Islet precursor cell (in vitro differentiated cells): ENCODE results near the gene PITPNC1.
A peak's percentile ranks its signal among the peaks of the same experiment; 100 is the strongest.
"Not testable (repeated sequence)": the region's sequence is repeated elsewhere in the genome, so short reads cannot be mapped to it uniquely, and the experiment has no call there.

Source experiments
- DNase-seq: peaks from one replicate; pipeline ENCODE4 v3.0.0-alpha.2; 2018

PITPNC1 gene

DNA sequence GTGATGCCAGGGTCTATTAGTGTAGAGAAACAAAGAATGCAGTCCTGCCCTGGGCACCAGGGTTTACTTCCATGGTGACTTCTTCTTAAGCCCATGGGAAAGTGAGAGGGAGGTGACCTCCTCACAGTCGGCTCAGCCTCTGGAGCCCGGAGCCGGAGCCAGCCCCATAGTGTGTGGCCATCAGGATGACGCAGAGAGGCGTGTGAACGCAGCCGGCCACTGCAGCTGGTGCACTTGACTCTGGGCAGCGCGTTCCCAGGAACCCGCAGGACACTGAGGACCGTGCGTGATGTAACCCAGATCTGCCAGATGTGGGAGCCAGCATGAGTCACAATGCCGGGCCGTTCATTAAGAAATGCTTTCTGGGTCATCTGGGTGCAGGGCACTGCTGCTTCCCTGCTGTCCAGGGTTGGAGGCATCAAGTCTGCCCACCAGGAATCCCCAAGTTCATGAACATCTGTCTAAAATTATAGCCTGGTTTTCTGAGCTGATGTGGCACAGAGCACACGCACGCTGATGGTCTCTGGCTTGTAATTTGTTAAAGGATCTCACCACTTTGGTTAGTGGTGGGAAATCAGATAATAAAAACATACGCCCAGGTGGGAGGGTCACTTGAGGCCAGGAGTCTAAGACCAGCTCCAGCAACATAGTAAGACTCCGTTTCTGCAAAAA is 114.1 kb downstream of the PITPNC1 start:
- DNase-seq: peak; percentile 95

DNA sequence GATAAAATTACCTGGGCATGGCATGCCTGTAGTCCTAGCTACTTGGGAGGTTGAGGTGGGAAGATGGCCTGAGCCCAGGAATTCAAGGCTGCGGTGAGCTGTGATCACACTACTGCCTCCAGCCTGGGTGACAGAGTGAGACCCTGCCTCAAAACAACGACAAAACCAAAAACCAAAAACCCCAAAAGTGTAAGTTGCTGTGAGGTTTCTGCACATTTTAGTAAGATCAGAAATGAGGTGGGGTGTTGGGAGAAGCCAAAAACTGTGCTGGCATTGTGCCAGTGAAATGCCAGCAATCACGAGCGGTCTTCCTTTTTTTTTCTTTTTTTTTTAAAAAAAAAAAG is 114.6 kb downstream of the PITPNC1 start:
- peak; percentile 43 for DNase-seq

DNA sequence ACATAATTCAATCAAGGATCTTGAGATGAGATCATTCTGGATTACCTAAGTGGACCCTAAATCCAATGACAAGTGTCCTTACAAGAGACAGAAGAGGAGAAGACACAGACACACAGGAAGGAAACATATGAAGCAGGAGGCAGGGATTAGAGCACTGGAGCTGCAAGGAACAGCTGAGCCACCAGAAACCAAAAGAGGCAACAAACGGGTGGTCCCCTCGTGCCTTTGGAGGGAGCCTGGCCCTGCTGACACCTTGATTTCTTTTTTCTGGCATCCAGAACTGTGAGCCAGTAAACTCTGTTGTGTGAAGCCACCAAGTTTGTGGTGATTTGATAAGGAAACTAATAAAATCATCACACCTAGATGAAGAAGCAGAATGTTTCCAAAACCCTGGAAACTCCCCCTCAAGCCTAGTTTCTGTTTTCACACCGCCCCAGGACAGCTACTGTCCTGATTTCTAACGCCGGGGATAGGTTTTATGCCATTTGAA is 115.2 kb downstream of the PITPNC1 start:
- peak; percentile 50 for DNase-seq

DNA sequence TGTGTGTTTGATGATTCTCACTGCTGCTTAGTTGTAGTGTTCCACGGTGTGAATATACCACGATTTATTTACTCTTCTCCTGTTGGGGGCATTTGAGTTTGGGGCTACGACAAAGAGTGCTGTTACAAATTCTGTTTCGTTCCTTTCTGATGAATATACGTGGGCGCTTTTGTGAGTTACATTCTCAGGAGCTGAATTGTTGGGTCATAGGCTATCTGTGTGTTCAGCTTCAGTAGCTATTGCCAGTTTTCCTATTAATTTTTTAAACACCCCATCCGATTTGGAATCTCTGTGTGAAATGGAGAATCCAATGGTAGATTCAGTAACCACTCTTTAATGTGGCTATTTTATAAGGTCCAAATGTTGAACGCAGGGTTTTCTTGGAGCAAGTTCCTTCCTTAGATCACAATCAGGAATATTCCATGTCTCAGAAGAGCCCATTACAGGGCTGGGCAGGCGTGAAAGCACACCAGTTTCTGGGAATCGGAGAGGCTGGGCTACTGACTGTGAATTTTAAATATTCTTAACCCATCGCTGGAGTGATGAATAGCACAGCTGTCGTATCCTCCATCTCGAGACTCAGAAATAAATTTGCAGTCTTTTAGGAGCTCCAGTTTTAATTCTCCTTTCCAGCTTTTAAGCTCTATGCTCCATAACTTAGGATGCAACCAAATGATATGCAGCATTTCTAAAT is 115.9 kb downstream of the PITPNC1 start:
- DNase-seq: peak; percentile 19

DNA sequence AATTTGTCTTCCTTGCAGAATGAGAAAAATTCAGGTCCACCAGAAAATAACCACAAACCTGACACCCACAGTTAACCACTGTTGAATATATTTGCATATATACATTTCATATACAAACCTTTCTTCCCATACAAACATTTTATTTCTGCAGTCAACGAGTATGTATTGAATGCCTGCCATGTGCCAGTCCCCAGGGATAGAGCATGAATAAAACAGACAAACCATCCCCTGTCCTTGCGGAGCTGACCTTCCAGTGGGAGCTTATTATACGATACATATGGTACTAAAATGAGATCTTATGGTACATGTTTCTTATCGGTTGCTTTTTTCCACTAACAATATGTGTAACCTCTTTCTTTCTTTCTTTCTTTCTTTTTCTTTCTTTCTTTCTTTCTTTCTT is 116.7 kb downstream of the PITPNC1 start:
- no peak for DNase-seq

DNA sequence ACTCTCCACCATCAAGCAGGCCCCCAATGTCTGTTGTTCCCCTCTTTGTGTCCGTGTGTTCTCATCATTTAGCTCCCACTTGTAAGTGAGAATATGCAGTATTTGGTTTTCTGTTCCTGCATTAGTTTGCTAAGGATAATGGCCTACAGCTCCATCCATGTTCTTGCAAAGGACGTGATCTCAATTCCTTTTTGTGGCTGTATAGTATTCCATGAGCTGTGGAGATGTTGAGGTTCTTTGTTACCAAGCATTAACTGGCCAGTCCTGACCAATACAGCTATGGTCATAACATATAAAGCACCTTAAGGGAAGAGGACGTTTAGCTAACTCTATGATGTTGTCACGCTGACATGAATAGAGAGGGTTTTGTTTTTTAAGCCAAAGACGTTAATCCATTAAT is 118.5 kb downstream of the PITPNC1 start:
- DNase-seq: not testable (repeated sequence)

DNA sequence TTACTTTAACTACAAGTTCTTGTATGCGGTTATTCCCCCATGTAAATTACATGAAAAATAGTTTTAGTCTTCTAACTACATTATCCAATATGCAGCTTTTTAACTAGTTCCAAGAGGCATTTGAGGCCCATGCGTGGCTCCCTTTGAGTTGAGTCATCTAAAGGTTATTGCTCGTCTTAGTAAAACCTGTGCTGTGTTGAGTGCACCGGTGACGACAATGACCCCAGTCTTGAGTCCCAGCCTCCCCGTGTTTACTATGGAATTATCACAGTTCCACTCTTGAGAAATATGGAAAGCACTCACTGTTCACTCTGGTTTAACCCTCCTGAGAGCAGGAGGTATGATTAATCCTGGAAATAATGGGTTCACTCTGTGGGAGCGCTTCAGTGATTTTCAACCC is 119.2 kb downstream of the PITPNC1 start:
- no peak for DNase-seq

DNA sequence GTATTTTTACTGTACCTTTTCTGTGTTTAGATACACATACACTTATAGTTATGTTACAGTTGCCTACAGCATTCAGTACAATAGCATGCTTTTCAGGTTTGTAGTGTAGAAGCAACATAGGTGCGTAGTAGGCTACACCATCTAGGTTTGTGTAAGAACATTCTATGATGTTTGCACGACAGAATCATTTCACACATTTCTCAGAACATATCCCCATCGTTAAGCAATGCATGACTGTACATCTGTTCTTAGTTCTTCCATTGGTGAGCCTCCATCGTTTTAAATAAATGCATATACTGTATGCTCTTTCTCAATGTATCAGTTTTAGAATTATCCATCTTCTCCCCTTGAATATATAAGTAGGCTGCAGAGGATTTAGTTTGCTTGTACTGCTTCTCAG is 122.6 kb downstream of the PITPNC1 start:
- no peak for DNase-seq

DNA sequence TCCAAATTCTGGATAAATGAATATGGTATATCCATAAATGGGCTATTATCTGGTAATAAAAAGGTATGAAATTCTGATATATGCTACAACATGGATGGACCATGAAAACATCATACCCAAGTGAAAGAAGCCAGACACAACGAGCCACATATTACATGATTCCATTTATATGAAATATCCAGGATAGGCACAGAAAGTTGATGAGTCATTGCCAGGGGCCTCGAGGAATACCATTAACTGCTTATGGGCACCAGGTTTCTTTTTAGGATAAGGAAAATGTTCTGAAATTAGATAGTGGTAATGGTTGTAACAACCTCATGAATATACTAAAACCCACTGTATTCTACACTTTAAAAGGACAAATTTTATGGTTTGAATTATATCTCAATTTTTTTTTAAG is 123.2 kb downstream of the PITPNC1 start:
- DNase-seq: no peak

DNA sequence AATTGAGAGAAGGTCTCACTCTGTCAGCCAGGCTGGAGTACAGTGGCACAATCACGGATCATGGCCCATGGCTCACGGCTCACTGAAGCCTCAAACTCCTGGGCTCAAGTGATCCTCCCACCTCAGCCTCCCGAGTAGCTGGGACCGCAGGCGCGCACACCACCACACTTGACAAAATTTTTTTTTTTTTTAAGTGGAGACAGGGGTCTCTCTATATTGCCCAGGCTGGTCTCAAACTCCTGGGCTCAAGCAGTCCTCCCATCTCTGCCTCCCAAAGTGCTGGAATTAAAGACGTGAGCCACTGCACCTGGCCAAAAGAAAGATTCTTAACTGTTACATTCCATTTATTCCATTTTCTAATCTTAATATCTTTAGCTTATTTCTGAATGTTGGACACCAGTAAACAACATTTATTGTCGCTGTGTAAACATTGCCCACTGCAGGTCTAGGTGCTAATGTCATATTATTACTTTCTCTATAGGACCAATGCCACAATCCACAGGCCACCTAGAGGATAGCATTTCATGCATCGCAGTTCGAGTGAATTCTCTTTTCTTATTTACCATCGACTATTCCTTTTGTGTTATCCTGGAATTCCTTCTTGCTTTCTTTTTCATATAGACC is 123.7 kb downstream of the PITPNC1 start:
- no peak for DNase-seq

DNA sequence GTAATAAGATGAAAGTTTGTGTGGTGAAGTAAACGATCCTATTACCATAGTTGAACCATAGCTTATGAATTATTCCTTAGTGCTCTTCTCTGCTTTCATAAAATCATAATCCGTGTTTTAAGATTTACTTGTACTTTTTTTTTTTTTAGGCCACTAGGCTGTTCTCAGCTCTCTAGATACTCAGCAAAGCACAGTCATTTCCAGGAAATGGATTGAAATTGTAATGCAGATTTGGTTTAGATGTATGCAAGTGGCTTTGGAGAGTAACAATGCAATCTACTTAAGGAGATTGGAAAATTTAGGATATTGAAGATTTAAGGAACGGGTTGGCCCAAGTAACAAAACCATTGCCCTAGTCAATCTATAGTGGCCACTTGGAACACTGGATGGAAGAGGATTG is 125.1 kb downstream of the PITPNC1 start:
- DNase-seq: no peak

DNA sequence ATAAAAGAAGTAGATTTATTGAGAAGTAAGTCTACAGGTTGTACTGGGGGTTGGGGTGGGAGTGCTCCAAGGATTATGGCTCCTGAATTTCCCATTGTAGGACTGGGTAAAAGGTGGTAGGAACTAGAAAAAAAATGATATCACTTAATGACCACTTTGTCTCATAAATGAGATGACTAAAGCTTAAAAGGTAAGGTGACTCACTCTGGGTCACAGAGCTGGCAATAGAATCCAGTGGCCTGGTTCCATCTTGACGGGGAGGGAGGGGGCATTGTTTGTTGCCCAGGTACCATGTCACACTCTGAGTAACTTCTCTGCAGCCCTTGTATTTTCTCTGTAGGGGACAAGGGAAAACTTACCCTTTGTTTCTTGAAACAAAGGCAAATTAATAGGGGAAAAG is 126.1 kb downstream of the PITPNC1 start:
- no peak for DNase-seq

DNA sequence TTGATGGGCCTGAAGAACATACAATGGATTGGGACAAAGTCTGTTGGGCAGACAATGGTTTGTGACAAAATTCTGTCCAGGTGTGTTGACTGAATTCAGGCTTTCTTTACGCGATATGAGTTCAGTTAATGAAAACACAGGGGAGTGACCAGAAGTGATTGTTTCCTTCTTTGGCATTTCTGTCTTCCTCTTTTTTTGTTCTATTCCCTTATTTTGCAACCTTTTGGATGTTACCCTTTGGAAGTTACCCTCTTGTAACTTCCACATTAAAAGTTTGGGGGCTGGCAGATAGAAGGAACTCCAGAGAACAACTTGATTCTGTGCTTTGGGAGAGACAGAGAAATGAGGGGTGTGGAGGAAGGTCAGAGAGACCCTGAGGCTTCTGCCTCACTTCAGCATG is 126.7 kb downstream of the PITPNC1 start:
- no peak for DNase-seq

DNA sequence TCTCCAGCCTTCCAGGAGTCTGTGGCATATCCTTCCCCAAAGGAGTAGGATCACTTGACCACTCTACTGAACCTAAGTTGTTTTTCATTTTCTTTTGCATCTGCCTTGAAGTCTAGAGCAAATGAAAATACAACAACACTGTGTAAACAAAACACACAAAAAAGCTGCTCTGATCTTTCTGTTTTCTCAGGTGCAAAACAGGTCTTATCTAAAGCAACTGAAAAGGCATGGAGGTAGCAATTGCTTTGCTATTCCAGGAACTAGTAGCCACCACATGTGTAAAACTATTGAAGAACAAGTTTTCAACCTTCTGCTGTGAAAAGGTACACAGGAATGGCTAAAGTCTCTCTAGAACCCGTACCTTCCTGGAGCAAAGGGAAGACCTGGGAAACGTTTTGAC is 127.1 kb downstream of the PITPNC1 start:
- no peak for DNase-seq

DNA sequence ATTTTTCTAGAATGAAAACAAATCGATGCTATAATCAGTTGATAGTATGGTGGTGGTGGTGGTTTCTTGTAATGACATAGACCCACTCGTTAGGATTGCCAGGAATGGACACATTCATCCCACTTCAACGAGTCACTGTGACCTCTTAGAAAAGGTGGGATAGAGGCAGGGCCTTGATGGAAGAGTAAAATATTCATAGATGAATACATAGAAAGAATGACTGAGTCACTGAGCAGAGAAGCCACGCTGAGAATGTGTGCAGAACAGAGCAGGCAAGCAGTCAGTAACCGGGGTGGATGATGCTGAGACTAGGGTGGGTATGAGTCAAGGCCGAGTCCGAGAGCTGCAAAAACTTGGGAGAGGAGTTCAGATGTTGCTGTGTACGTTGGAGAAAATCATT is 129.9 kb downstream of the PITPNC1 start:
- peak; percentile 60 for DNase-seq

DNA sequence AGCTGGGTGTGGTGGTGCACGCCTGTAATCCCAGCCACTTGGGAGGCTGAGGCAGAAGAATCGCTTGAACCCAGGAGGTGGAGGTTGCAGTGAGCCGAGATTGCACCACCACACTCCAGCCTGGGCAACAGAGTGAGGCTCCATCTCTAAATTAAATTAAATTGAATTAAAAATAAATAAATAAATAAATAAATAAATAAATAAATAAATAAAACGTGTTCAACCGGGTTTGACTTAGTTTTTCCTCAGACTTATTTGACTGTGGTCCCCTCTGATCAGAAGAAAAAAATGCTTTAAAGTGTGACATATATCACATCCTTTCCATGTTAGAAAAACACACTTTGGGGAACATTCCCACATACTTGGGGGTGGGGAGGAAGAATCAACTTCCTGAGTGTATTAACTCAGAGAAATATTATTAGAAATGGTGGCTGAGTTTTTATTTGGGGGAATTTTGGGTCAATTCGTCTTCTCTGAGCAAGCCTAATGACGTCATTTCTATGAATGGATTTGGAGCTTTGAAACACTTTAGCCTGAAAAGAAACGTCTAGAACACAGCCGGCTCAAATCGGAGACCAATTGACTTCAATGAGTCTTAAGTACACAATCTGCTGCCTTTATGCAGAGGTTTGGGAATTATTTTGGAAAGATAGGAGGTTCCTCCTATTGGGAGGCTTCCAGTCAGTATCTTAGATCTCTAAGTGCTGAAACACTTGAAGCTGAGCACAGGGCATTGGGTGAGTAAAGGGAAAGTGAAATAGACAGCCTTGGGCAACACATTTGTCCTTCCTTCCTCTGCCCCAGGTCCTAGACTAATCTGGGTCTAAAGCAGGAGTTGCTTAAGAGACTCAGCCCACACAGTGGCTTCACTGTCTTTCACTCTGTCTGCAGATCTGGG is 132.6 kb downstream of the PITPNC1 start:
- peak; percentile 77 for DNase-seq

DNA sequence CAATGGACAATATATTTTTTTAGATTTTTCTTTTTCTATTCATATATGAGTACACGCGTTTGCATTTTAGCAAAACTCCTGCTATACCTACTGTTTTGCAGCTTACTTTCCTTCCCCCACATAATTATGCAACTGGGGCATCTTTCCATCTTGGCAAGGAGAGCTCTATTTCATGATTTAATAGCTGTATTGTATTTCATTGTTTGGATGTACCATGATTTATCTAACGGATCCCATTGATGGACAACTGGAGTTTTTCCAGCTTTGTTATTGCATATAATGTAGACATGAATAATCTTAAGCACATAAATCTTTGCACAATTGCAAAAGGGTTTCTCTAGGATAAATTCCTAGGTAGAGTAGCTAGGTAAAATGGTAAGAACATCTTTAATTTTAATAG is 133.9 kb downstream of the PITPNC1 start:
- no peak for DNase-seq

DNA sequence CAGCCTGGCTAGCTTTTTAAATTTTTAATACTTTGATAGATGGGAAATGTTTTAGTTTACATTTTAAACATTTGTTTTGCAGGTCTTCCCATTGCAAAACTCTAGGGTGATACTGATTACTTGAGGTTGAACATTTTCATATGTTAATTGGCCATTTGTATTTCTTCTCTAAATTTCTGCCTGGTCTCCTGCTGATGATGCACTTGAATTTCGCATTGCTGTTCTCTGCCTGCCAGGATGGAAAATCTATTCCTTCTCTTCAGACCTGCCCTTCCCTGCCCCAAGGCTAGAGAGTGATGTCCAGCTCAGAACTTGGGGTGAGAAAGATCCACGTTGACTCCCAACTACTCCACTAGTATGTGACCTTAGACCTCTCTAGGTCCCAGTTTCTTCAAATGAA is 134.7 kb downstream of the PITPNC1 start:
- no peak for DNase-seq

DNA sequence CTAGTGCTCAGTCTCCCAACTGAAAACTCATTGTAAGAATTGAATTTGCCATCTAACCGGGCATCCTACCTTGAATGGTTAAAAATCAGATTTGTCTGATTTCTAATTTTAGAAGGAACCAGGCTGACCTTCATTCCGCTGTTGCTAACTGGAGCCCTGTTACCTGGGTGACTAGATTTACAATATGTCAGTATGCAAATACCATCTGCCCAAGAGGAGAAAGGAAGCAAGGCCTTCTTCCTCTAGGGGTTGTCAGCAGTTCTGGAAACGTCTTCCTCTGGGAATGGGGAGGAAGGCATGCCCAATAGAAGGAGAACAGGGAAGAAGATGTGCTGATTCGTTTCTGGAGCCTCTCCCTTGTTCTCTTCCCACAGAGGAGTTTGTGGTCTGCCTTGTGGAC is 137.9 kb downstream of the PITPNC1 start:
- DNase-seq: no peak

DNA sequence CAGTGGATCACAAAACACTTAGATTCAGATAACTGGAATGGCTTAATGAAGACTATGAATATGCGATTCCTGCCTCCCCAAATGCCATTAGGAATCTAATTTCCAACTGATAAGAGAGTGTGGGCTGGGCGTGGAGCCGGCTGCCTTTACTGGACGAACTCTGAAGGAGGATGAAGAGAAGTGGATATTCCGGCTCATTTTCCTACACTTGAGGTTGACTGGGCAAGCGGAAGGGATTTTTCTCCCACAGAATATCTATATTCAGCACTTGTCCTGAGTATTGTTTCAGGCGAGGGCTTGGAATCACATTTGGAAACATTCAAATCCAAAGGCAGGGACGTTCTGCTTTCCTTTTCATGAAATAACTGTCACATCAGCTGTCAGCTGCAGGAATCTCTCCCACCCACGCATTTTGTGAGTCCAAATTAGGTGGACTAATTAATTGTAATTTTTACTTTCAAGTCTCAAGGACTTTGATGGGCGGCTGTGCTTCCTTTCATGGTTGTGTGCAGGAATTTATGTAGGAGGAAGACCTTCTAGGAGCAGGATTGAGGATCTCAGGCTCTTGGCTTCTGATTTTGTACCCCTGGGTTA is 138.5 kb downstream of the PITPNC1 start:
- DNase-seq: no peak

DNA sequence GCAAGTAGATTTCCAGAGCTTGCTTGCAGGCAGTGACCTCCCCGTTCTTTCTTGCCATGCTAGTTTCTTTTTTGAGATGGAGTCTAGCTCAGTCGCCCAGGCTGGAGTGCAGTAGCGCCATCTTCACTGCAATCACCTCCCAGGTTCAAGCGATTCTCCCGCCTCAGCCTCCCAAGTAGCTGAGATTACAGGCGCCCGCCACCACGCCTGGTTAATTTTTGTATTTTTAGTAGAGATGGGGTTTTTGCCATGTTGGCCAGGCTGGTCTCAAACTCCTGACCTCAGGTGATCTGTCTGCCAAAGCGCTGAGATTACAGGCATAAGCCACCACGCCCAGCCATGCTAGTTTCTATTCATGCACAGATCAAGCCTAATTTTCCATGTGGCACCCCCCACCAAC is 139.5 kb downstream of the PITPNC1 start:
- DNase-seq: peak; percentile 8

DNA sequence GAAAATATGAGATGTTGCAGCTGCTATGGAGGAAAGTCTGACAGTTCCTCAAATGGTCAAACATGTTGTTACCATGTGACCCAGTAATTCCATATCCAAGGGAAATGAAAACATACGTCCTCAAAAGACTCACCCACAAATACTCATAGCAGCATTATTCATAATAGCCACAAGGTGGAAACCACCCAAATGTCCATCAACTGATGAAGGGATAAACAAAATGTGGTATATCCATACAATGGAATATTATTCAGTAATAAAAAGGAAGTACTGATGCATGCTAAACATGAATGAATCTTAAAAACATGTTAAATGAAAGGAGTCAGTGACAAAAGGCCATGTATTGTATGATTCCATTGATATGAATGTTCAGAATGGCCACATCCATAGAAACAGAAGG is 140.2 kb downstream of the PITPNC1 start:
- no peak for DNase-seq

DNA sequence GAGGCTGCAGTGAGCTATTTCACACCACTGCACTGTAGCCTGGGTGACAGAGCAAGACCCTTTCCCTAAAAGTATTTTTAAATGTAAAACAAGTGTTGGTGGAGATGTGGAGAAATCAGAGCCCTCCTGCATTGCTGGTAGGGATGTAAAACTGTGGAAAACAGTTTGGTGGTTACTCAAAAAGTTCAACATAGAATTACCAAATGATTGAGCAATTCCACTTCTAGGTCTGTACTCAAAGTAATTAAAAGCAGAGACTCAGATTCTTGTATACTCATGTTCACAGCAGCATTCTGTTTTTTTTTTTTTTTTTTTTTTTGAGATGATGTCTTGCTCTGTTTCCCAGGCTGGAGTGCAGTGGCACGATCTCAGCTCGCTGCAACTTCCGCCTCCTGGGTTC is 141.8 kb downstream of the PITPNC1 start:
- DNase-seq: no peak
